Activated naive CD4-positive, alpha-beta T cell treated with anti-CD3 and anti-CD28 coated beads, Interleukin-2, amount 50 U/mL, for 24 hours (primary cell): ENCODE measurements around the gene TMEM117.
"Not testable (repeated sequence)": the region's sequence is repeated elsewhere in the genome, so short reads cannot be mapped to it uniquely, and the experiment has no call there.

Experiments
- H3K27ac Mint-ChIP-seq: one replicate; pipeline ENCODE4 v1.8.0; 2021; ENCODE audit warnings: mild to moderate bottlenecking, mixed read lengths
- H3K27me3 Mint-ChIP-seq: one replicate; pipeline ENCODE4 v1.8.0; 2021; ENCODE audit warnings: mixed read lengths
- H3K36me3 Mint-ChIP-seq: one replicate; pipeline ENCODE4 v1.8.0; 2021; ENCODE audit warnings: mixed read lengths
- H3K4me1 Mint-ChIP-seq: one replicate; pipeline ENCODE4 v1.8.0; 2021; ENCODE audit warnings: mixed read lengths
- H3K4me3 Mint-ChIP-seq: one replicate; pipeline ENCODE4 v1.8.0; 2021; ENCODE audit warnings: mild to moderate bottlenecking, mixed read lengths
- H3K9me3 Mint-ChIP-seq: one replicate; pipeline ENCODE4 v1.8.0; 2021; ENCODE audit warnings: mixed read lengths

TMEM117 gene

GRCh38 chr12:43988838-43989560, 153.1 kb downstream of the TMEM117 start:
- H3K27ac Mint-ChIP-seq, result no peak overlapping the region
- H3K9me3 Mint-ChIP-seq, result no peaks in the 10 kb centered on the region
- no peaks in the 10 kb centered on the region for H3K27me3 Mint-ChIP-seq
- H3K4me3 Mint-ChIP-seq, result no peak overlapping the region
- peaks cover 8% of the 10 kb centered on the region for H3K4me1 Mint-ChIP-seq
- H3K36me3 Mint-ChIP-seq, result no peaks in the 10 kb centered on the region

GRCh38 chr12:43992856-43993255, 157.0 kb downstream of the TMEM117 start:
- H3K27me3 Mint-ChIP-seq, result no peaks in the 10 kb centered on the region

GRCh38 chr12:44000309-44000952, 164.6 kb downstream of the TMEM117 start:
- Mint-ChIP-seq H3K4me1 (no peaks in the 10 kb centered on the region), H3K4me3 (no peak overlapping the region), H3K27me3 (no peaks in the 10 kb centered on the region), H3K9me3 (peaks cover 2% of the 10 kb centered on the region), H3K27ac (no peak overlapping the region), H3K36me3 (peaks cover 6% of the 10 kb centered on the region)

More at GRCh38 chr12:43992856-43993255, 157.0 kb downstream of the TMEM117 start:
- Mint-ChIP-seq H3K27ac (no peak overlapping the region), H3K4me3 (no peak overlapping the region), H3K36me3 (peaks cover 3% of the 10 kb centered on the region), H3K4me1 (peaks cover 8% of the 10 kb centered on the region), H3K9me3 (no peaks in the 10 kb centered on the region)

GRCh38 chr12:44002607-44003006, 166.7 kb downstream of the TMEM117 start:
- H3K9me3 Mint-ChIP-seq, result peaks cover 4% of the 10 kb centered on the region
- no peak overlapping the region for H3K27ac Mint-ChIP-seq
- no peaks in the 10 kb centered on the region for H3K4me1 Mint-ChIP-seq
- no peak overlapping the region for H3K4me3 Mint-ChIP-seq
- H3K36me3 Mint-ChIP-seq, result peaks cover 7% of the 10 kb centered on the region
- no peaks in the 10 kb centered on the region for H3K27me3 Mint-ChIP-seq

GRCh38 chr12:44003721-44004120, 167.8 kb downstream of the TMEM117 start:
- no peak overlapping the region for H3K4me3 Mint-ChIP-seq
- H3K36me3 Mint-ChIP-seq, result peaks cover 15% of the 10 kb centered on the region
- peaks cover 12% of the 10 kb centered on the region for H3K9me3 Mint-ChIP-seq
- no peaks in the 10 kb centered on the region for H3K27me3 Mint-ChIP-seq
- no peak overlapping the region for H3K27ac Mint-ChIP-seq
- H3K4me1 Mint-ChIP-seq, result no peaks in the 10 kb centered on the region

- no peak overlapping the region for H3K4me3 Mint-ChIP-seq
- no peaks in the 10 kb centered on the region for H3K36me3 Mint-ChIP-seq
- H3K27ac Mint-ChIP-seq, result no peak overlapping the region
- no peaks in the 10 kb centered on the region for H3K27me3 Mint-ChIP-seq
- H3K9me3 Mint-ChIP-seq, result no peaks in the 10 kb centered on the region
- H3K4me1 Mint-ChIP-seq, result no peaks in the 10 kb centered on the region
Observed at GRCh38 chr12:44015333-44015941, 179.6 kb downstream of the TMEM117 start.

DNA sequence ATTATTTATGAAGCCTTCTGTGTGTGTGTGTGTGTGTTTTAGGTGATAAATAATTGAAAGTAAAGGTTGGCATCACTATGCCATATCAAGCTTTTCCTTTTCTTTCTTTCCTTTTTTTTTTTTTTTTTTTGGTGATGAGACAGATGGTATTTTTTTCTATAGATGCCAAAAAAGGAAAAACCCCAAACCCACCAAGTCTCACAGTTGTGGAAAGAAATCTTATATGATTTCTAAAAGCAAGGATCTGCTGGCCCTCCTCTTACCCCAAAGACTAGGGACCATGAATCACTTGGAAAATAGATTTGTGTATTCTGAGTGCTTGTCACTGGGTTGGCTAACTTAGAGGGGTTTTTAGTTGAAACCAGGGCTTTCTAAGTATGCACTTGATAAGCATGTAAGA, 181.3 kb downstream of the TMEM117 start:
- Mint-ChIP-seq H3K36me3 (peaks cover 2% of the 10 kb centered on the region), H3K4me3 (no peak overlapping the region), H3K9me3 (no peaks in the 10 kb centered on the region), H3K27ac (no peak overlapping the region), H3K27me3 (no peaks in the 10 kb centered on the region), H3K4me1 (no peaks in the 10 kb centered on the region)

- Mint-ChIP-seq H3K27ac (peak overlapping the region; percentile 32), H3K4me3 (no peak overlapping the region), H3K27me3 (no peaks in the 10 kb centered on the region), H3K9me3 (no peaks in the 10 kb centered on the region), H3K36me3 (peaks cover 3% of the 10 kb centered on the region), H3K4me1 (no peaks in the 10 kb centered on the region)
Observed at GRCh38 chr12:44019118-44019517, 183.2 kb downstream of the TMEM117 start.

DNA sequence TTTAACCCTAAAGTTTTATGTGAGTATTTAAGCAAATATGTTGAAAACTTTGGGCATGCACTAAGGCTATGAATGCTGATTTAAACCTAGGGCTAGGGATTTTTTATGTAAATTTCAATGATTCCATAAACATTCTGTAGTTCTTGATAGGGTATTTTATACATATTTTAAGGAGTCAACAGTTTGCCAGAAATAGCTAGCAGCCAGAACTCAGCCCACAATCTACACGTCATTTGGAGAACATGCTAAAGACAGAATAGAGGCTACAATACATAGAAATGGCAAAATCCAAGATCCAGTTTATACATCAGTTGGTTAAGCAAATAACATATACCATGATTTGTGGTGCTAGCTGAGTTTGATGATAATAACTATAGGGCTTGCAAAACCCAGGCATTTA, 184.7 kb downstream of the TMEM117 start:
- Mint-ChIP-seq H3K4me1 (no peaks in the 10 kb centered on the region), H3K36me3 (peaks cover 3% of the 10 kb centered on the region), H3K9me3 (no peaks in the 10 kb centered on the region), H3K27ac (no peak overlapping the region), H3K4me3 (no peak overlapping the region), H3K27me3 (no peaks in the 10 kb centered on the region)

- Mint-ChIP-seq H3K27me3 (no peaks in the 10 kb centered on the region), H3K4me3 (no peak overlapping the region), H3K27ac (no peak overlapping the region), H3K36me3 (peaks cover 3% of the 10 kb centered on the region), H3K9me3 (no peaks in the 10 kb centered on the region), H3K4me1 (no peaks in the 10 kb centered on the region)
Observed at GRCh38 chr12:44021471-44021971, 185.6 kb downstream of the TMEM117 start.

DNA sequence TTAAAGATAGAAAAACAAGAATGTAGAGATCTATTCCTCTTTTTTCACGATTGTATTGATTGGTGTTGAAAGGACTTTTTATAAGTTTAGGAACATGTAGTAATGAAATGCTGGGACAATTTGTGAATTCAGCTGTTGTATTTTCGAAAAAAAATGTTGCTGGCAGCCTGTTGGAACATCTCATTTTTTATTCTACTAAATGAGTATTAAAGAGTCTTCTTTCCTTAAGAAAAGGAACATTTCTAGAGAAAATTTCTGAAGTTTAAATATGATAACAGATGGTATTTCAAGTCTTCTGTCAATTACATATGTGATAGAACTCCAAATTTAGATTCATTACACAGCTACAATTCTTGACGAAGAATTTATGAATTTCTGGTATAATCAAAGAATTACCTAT, 189.6 kb downstream of the TMEM117 start:
- H3K36me3 Mint-ChIP-seq, result peaks cover 7% of the 10 kb centered on the region
- H3K4me1 Mint-ChIP-seq, result no peaks in the 10 kb centered on the region
- no peak overlapping the region for H3K27ac Mint-ChIP-seq
- H3K27me3 Mint-ChIP-seq, result no peaks in the 10 kb centered on the region
- peaks cover 6% of the 10 kb centered on the region for H3K9me3 Mint-ChIP-seq
- no peak overlapping the region for H3K4me3 Mint-ChIP-seq

- no peaks in the 10 kb centered on the region for H3K4me1 Mint-ChIP-seq
- no peaks in the 10 kb centered on the region for H3K27me3 Mint-ChIP-seq
- no peak overlapping the region for H3K27ac Mint-ChIP-seq
- no peak overlapping the region for H3K4me3 Mint-ChIP-seq
- H3K36me3 Mint-ChIP-seq, result peaks cover 7% of the 10 kb centered on the region
- peaks cover 6% of the 10 kb centered on the region for H3K9me3 Mint-ChIP-seq
Observed at GRCh38 chr12:44026046-44026445, 190.2 kb downstream of the TMEM117 start.

DNA sequence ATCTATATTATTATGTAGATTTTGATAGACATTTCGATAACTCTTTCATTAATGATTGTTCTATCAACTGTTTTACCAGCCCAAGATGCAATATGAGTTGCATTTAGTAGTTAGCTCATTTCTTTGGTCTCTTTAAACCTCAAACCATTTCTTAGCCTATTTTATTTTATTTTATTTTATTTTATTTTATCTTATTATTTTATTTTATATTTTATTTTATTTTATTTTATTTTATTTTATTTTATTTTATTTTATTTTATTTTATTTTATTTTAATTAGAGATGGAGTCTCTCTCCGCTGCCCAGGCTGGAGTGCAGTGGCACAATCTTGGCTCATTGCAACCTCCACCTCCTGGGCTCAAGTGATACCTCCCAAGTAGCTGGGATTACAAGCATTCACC, 191.0 kb downstream of the TMEM117 start:
- H3K36me3 Mint-ChIP-seq, H3K4me3 Mint-ChIP-seq, H3K4me1 Mint-ChIP-seq, H3K27ac Mint-ChIP-seq, H3K27me3 Mint-ChIP-seq, H3K9me3 Mint-ChIP-seq: not testable (repeated sequence)

GRCh38 chr12:44029194-44029593, 193.3 kb downstream of the TMEM117 start:
- Mint-ChIP-seq H3K36me3 (peaks cover 7% of the 10 kb centered on the region), H3K27ac (no peak overlapping the region), H3K9me3 (peaks cover 6% of the 10 kb centered on the region), H3K27me3 (no peaks in the 10 kb centered on the region), H3K4me1 (no peaks in the 10 kb centered on the region), H3K4me3 (no peak overlapping the region)

- no peaks in the 10 kb centered on the region for H3K4me1 Mint-ChIP-seq
- no peaks in the 10 kb centered on the region for H3K27me3 Mint-ChIP-seq
- peaks cover 6% of the 10 kb centered on the region for H3K9me3 Mint-ChIP-seq
- H3K36me3 Mint-ChIP-seq, result peaks cover 7% of the 10 kb centered on the region
- no peak overlapping the region for H3K4me3 Mint-ChIP-seq
- no peak overlapping the region for H3K27ac Mint-ChIP-seq
Observed at GRCh38 chr12:44031472-44032185, 195.7 kb downstream of the TMEM117 start.

DNA sequence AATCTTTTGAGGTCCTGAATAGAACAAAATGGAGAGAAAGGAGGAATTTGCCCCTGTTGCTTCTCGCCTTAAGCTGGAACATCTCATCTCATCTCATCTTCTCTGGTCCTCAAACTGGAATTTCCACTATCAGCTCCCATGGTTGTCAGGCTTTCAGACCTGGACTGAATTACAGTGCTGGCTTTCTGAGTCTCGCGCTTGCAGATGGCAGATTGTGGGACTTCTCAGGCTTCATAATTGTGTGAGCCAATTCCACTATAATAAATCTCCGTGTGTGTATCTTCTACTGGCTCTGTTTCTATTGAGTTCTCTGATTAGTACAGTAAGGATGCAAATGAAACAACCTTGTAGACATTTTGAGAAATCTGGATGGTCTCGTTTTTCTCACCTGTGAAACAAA, 199.0 kb downstream of the TMEM117 start:
- peaks cover 3% of the 10 kb centered on the region for H3K36me3 Mint-ChIP-seq
- no peaks in the 10 kb centered on the region for H3K4me1 Mint-ChIP-seq
- no peaks in the 10 kb centered on the region for H3K27me3 Mint-ChIP-seq
- H3K4me3 Mint-ChIP-seq, result no peak overlapping the region
- H3K9me3 Mint-ChIP-seq, result no peaks in the 10 kb centered on the region
- no peak overlapping the region for H3K27ac Mint-ChIP-seq
